Gastroesophageal sphincter (tissue), 3 donors: Measurements from ENCODE around the gene GAGE12H.
"Not testable (repeated sequence)": the region's sequence is repeated elsewhere in the genome, so short reads cannot be mapped to it uniquely, and the experiment has no call there.

ENCODE experiments used
- EP300 ChIP-seq: sonication (generic); formaldehyde crosslinking; IDR thresholded peaks from one replicate; pipeline ENCODE4 v1.6.1; 2017; ENCODE audit warnings: antibody characterized with exemption, mild to moderate bottlenecking
- POLR2A ChIP-seq, 2 donors: fragments of 450-650 bp; IDR thresholded peaks; one replicate each; pipeline ENCODE4 v1.6.1; 2017; ENCODE audit warnings: antibody characterized with exemption in 2 of 2, mild to moderate bottlenecking in 2 of 2, moderate library complexity in 1 of 2
- POLR2AphosphoS5 ChIP-seq: sonication (generic); formaldehyde crosslinking; IDR thresholded peaks from one replicate; pipeline ENCODE4 v1.6.1; 2017; ENCODE audit warnings: antibody characterized with exemption
- TF ChIP-seq, protein P1 (sequence below), 4 experiments: fragments of 200-600 bp in 2 of 4; fragments of 450-650 bp in 2 of 4; sonication (generic) in 1 of 4; IDR thresholded peaks; one replicate each; pipeline ENCODE4 v1.5.1; 2017 to 2019; ENCODE audit warnings: antibody characterized with exemption in 4 of 4, mild to moderate bottlenecking in 2 of 4, moderate library complexity in 2 of 4

DNA sequence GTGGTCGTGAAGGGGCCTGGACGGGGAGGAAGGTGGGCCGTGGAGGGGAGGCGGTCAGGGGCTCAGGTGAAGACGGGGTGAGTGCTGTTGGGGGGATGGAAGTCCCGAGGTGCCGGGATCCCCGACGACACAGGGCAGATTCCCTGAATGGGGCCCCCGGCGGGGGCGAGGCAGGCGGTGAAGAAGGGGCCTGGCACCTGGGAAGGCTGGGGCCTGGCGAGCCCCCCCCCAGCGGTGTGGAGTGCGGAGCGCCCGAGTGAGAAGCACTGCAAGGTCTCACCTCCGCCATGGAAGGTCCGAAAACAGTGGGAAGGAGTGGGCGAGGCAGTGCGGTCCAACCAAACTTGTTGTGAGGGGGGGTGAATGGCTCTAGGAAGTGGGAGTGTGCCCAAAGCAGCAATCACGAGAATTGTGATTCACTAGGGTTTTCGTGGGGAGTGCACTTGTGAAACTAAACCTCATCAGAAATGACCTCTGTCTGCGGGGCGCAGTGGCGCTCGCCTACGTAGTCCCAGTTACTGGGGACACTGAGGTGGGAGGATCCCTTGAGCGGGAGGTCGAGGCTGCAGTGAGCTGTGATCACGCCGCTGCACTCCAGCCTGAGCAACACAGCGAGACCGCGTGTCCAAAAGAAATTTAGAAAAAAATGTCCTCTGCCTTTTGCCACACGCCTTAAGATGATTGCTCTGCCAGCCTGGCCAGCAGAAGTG, 10.2 kb downstream of the GAGE12H start:
- TF ChIP-seq, protein P1, sequence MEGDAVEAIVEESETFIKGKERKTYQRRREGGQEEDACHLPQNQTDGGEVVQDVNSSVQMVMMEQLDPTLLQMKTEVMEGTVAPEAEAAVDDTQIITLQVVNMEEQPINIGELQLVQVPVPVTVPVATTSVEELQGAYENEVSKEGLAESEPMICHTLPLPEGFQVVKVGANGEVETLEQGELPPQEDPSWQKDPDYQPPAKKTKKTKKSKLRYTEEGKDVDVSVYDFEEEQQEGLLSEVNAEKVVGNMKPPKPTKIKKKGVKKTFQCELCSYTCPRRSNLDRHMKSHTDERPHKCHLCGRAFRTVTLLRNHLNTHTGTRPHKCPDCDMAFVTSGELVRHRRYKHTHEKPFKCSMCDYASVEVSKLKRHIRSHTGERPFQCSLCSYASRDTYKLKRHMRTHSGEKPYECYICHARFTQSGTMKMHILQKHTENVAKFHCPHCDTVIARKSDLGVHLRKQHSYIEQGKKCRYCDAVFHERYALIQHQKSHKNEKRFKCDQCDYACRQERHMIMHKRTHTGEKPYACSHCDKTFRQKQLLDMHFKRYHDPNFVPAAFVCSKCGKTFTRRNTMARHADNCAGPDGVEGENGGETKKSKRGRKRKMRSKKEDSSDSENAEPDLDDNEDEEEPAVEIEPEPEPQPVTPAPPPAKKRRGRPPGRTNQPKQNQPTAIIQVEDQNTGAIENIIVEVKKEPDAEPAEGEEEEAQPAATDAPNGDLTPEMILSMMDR (IDR thresholded peaks at IDR 0.05): not testable (repeated sequence)
- TF ChIP-seq POLR2AphosphoS5; EP300; POLR2A (IDR thresholded peaks at IDR 0.05): not testable (repeated sequence)
